ENCODE results near the gene SMYD3. TPM values are rescaled to one million over a fixed set of nuclear protein-coding genes. Genes with fewer than 3 reads are reported as not detected.

SMYD3 gene
- polyA plus RNA-seq, 1 donor from 2014 or later: 48.6 TPM

DNA sequence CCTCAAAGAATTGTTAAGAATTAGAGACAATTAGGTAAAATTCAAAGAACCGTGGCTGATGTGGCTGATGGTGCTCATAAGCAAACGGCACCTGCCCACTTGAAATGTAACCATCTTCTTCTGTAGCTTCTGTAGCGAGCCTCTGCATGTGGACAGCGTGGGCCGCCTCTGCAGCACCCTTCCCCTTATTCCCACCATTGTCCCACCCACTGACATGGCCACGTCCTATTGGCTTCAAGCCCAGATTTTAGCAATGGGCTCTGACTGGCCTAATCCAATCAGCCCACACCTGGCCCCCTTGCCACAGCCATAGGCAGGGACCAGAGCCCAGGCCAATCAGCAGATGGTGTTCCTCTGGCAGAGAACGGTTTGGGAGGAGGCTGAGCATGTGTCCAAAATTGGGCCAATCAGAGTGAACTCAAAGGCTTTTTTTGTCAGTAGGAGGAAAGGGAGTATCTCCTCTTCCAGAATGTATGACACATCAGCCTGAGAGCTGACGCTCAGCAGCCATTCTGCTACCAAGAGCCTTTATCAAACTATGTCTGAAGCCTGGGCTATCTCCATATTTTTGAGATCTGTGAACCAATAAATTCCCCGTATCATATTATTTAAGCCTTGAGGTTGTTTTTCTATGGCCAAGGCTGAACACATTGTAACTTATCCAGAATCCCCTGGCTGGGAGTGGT is 518.5 kb downstream of the SMYD3 start:
- no peaks in the 10 kb centered on the region for H4K20me1 ChIP-seq (ENCODE audit: insufficient read depth)
- no peaks in the 10 kb centered on the region for H3K9me2 ChIP-seq (ENCODE audit: insufficient read depth, low read length)
- H3K27ac ChIP-seq (ENCODE audit: low read length): no peak overlapping the region
- no peak for TF ChIP-seq EP300 (conservative IDR thresholded peaks at IDR 0.05; ENCODE audit: poor library complexity, severe bottlenecking)
- no peak for TF ChIP-seq EZH2 (IDR thresholded peaks at IDR 0.05; ENCODE audit: borderline replicate concordance, insufficient read depth, low read length, poor library complexity, severe bottlenecking)
- no peak for TF ChIP-seq TAF1 (IDR thresholded peaks at IDR 0.05; ENCODE audit: low read depth)
- TF ChIP-seq RAD21 (conservative IDR thresholded peaks at IDR 0.05): no peak
- TF ChIP-seq POLR2AphosphoS5 (IDR thresholded peaks at IDR 0.05): no peak
- TF ChIP-seq, protein P1, sequence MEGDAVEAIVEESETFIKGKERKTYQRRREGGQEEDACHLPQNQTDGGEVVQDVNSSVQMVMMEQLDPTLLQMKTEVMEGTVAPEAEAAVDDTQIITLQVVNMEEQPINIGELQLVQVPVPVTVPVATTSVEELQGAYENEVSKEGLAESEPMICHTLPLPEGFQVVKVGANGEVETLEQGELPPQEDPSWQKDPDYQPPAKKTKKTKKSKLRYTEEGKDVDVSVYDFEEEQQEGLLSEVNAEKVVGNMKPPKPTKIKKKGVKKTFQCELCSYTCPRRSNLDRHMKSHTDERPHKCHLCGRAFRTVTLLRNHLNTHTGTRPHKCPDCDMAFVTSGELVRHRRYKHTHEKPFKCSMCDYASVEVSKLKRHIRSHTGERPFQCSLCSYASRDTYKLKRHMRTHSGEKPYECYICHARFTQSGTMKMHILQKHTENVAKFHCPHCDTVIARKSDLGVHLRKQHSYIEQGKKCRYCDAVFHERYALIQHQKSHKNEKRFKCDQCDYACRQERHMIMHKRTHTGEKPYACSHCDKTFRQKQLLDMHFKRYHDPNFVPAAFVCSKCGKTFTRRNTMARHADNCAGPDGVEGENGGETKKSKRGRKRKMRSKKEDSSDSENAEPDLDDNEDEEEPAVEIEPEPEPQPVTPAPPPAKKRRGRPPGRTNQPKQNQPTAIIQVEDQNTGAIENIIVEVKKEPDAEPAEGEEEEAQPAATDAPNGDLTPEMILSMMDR (IDR thresholded peaks at IDR 0.05; ENCODE audit: poor library complexity, severe bottlenecking): no peak
- TF ChIP-seq, protein P2, sequence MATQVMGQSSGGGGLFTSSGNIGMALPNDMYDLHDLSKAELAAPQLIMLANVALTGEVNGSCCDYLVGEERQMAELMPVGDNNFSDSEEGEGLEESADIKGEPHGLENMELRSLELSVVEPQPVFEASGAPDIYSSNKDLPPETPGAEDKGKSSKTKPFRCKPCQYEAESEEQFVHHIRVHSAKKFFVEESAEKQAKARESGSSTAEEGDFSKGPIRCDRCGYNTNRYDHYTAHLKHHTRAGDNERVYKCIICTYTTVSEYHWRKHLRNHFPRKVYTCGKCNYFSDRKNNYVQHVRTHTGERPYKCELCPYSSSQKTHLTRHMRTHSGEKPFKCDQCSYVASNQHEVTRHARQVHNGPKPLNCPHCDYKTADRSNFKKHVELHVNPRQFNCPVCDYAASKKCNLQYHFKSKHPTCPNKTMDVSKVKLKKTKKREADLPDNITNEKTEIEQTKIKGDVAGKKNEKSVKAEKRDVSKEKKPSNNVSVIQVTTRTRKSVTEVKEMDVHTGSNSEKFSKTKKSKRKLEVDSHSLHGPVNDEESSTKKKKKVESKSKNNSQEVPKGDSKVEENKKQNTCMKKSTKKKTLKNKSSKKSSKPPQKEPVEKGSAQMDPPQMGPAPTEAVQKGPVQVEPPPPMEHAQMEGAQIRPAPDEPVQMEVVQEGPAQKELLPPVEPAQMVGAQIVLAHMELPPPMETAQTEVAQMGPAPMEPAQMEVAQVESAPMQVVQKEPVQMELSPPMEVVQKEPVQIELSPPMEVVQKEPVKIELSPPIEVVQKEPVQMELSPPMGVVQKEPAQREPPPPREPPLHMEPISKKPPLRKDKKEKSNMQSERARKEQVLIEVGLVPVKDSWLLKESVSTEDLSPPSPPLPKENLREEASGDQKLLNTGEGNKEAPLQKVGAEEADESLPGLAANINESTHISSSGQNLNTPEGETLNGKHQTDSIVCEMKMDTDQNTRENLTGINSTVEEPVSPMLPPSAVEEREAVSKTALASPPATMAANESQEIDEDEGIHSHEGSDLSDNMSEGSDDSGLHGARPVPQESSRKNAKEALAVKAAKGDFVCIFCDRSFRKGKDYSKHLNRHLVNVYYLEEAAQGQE (IDR thresholded peaks at IDR 0.05; ENCODE audit: borderline replicate concordance): no peak
- TF ChIP-seq SMC3 (conservative IDR thresholded peaks at IDR 0.05; ENCODE audit: poor library complexity): no peak
- no peak for TF ChIP-seq MXI1 (conservative IDR thresholded peaks at IDR 0.05; ENCODE audit: poor library complexity, severe bottlenecking)
- H3K36me3 ChIP-seq (ENCODE audit: insufficient read depth, low read length): no peaks in the 10 kb centered on the region
- no peak overlapping the region for H3K9ac ChIP-seq (ENCODE audit: low read length)
- no peak overlapping the region for H3K4me3 ChIP-seq (ENCODE audit: low read length)
- no peak overlapping the region for H2AFZ ChIP-seq (ENCODE audit: low read depth, low read length)
- no peaks in the 10 kb centered on the region for H3K79me2 ChIP-seq (replicated peaks; ENCODE audit: insufficient read depth, low read length)
- no peaks in the 10 kb centered on the region for H3K27me3 ChIP-seq (ENCODE audit: insufficient read depth, low read depth, low read length)
- H3K9me3 ChIP-seq (ENCODE audit: low read length): no peaks in the 10 kb centered on the region
- H3F3A ChIP-seq (ENCODE audit: insufficient read depth, low read length, poor library complexity, severe bottlenecking): no peaks in the 10 kb centered on the region
- no peak overlapping the region for H3K4me2 ChIP-seq (ENCODE audit: low read length)

- Histone ChIP-seq H4K20me1 (ENCODE audit: insufficient read depth) (no peaks in the 10 kb centered on the region), H3K36me3 (ENCODE audit: insufficient read depth, low read length) (no peaks in the 10 kb centered on the region), H3K27ac (ENCODE audit: low read length) (no peak overlapping the region), H3K9ac (ENCODE audit: low read length) (no peak overlapping the region), H2AFZ (ENCODE audit: low read depth, low read length) (no peak overlapping the region), H3K9me3 (ENCODE audit: low read length) (no peaks in the 10 kb centered on the region), H3K9me2 (ENCODE audit: insufficient read depth, low read length) (no peaks in the 10 kb centered on the region), H3K79me2 (replicated peaks; ENCODE audit: insufficient read depth, low read length) (no peaks in the 10 kb centered on the region), H3F3A (ENCODE audit: insufficient read depth, low read length, poor library complexity, severe bottlenecking) (no peaks in the 10 kb centered on the region), H3K27me3 (ENCODE audit: insufficient read depth, low read depth, low read length) (no peaks in the 10 kb centered on the region), H3K4me3 (ENCODE audit: low read length) (no peak overlapping the region), H3K4me2 (ENCODE audit: low read length) (no peak overlapping the region)
- no peak for TF ChIP-seq EZH2 (IDR thresholded peaks at IDR 0.05; ENCODE audit: borderline replicate concordance, insufficient read depth, low read length, poor library complexity, severe bottlenecking)
- no peak for TF ChIP-seq MXI1 (conservative IDR thresholded peaks at IDR 0.05; ENCODE audit: poor library complexity, severe bottlenecking)
These were observed 519.1 kb downstream of the SMYD3 start for GRCh38 chr1:245987997-245988392.

Data from neural cell (in vitro differentiated cells).